HCT116 (cell line): ENCODE data around the gene TP53.
"Not testable (repeated sequence)": the region's sequence is repeated elsewhere in the genome, so short reads cannot be mapped to it uniquely, and the experiment has no call there.

Experiments
- CEBPB ChIP-seq: IDR thresholded peaks from 2 replicates; pipeline ENCODE4 v1.6.1; 2012; ENCODE audit warnings: low read depth
- EGR1 ChIP-seq: IDR thresholded peaks from 2 replicates; pipeline ENCODE4 v1.6.1; 2012; ENCODE audit warnings: low read depth
- SP1 ChIP-seq: IDR thresholded peaks from 2 replicates; pipeline ENCODE4 v1.6.1; 2012; ENCODE audit warnings: low read depth
- YY1 ChIP-seq: IDR thresholded peaks from 2 replicates; pipeline ENCODE4 v1.6.1; 2011; ENCODE audit warnings: low read length, low read depth, moderate library complexity, mild to moderate bottlenecking; ENCODE audit not compliant: insufficient replicate concordance; ENCODE audit errors: extremely low read depth
- ZNF274 ChIP-seq: fragments of 200-500 bp; sonication (Bioruptor generic); IDR thresholded peaks from 2 replicates; pipeline ENCODE4 v1.6.1; 2014; ENCODE audit warnings: mild to moderate bottlenecking, low read depth, low read length, inconsistent platforms
- TF ChIP-seq, protein P1 (sequence below), 3 experiments: fragments of 200-600 bp in 1 of 3; sonication (generic) in 1 of 3; IDR thresholded peaks in 2 of 3; conservative IDR thresholded peaks in 1 of 3; 2 replicates each; pipeline ENCODE4 v1.5.1; 2012 to 2017; ENCODE audit warnings: low read depth in 2 of 3, low read length in 2 of 3, antibody characterized with exemption in 1 of 3, borderline replicate concordance in 1 of 3, control low read depth in 1 of 3, mild to moderate bottlenecking in 1 of 3, mixed read lengths in 1 of 3, mixed run types in 1 of 3, moderate library complexity in 1 of 3; ENCODE audit not compliant: insufficient read depth in 1 of 3
- TF ChIP-seq, protein P2 (sequence below): IDR thresholded peaks from 2 replicates; pipeline ENCODE4 v1.6.1; 2012
- TF ChIP-seq, protein P3 (sequence below): IDR thresholded peaks from 2 replicates; pipeline ENCODE4 v1.6.1; 2012

DNA sequence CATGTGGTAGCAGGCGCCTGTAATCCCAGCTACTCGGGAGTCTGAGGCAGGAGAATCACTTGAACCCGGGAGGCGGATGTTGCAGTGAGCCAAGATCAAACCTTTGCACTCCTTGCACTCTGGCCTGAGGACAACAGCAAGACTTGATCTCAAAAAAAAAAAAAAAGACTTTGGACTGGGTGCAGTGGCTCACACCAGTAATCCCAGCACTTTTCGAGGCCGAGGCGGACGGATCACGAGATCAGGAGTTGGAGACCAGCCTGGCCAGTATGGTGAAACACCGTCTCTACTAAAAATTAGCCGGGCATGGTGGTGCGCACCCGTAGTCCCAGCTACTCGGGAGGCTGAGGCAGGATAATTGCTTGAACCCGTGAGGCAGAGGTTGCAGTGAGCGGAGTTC lies 61.5 kb downstream of the TP53 start:
- TF ChIP-seq, protein P1, sequence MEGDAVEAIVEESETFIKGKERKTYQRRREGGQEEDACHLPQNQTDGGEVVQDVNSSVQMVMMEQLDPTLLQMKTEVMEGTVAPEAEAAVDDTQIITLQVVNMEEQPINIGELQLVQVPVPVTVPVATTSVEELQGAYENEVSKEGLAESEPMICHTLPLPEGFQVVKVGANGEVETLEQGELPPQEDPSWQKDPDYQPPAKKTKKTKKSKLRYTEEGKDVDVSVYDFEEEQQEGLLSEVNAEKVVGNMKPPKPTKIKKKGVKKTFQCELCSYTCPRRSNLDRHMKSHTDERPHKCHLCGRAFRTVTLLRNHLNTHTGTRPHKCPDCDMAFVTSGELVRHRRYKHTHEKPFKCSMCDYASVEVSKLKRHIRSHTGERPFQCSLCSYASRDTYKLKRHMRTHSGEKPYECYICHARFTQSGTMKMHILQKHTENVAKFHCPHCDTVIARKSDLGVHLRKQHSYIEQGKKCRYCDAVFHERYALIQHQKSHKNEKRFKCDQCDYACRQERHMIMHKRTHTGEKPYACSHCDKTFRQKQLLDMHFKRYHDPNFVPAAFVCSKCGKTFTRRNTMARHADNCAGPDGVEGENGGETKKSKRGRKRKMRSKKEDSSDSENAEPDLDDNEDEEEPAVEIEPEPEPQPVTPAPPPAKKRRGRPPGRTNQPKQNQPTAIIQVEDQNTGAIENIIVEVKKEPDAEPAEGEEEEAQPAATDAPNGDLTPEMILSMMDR (IDR thresholded peaks at IDR 0.05 in 2 of 3, conservative IDR thresholded peaks at IDR 0.05 in 1 of 3; ENCODE audit: borderline replicate concordance in 1 of 3, insufficient read depth in 1 of 3, low read depth in 2 of 3, low read length in 2 of 3), result not testable (repeated sequence)
- not testable (repeated sequence) for TF ChIP-seq ZNF274, SP1, CEBPB, YY1, EGR1
- TF ChIP-seq, protein P2, sequence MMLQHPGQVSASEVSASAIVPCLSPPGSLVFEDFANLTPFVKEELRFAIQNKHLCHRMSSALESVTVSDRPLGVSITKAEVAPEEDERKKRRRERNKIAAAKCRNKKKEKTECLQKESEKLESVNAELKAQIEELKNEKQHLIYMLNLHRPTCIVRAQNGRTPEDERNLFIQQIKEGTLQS, result not testable (repeated sequence)
- TF ChIP-seq, protein P3, sequence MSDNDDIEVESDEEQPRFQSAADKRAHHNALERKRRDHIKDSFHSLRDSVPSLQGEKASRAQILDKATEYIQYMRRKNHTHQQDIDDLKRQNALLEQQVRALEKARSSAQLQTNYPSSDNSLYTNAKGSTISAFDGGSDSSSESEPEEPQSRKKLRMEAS, result not testable (repeated sequence)
